Fibroblast of skin of scalp (primary cell): ENCODE data around the gene MGMT. TPM values are rescaled to one million over a fixed set of nuclear protein-coding genes. Genes with fewer than 3 reads are reported as not detected.
"Not testable (repeated sequence)": the region's sequence is repeated elsewhere in the genome, so short reads cannot be mapped to it uniquely, and the experiment has no call there.

Experiments used
- DNase-seq: peaks from one replicate; pipeline ENCODE4 v3.0.0-alpha.2; 2013
- polyA plus RNA-seq, 2 experiments: library from polyadenylated mRNA; unstranded; fragments of 120-200 nt; gene quantifications; one replicate each; pipeline ENCODE4 v1.2.1, GENCODE V29; 2013; ENCODE audit not compliant: insufficient read length in 2 of 2

The MGMT gene
- polyA plus RNA-seq (2013, experiment 1 of 2; ENCODE audit: insufficient read length), result 23.0 TPM
- polyA plus RNA-seq (2013, experiment 2 of 2; ENCODE audit: insufficient read length), result 18.8 TPM

GRCh38 chr10:129466703-129467358 is at the start of gene MGMT:
Gene MGMT (plus strand): TSS chr10:129467241.
- DNase-seq, result peak; percentile 90

GRCh38 chr10:129417870-129418269 is 49.2 kb upstream of the MGMT start:
- no peak for DNase-seq

- DNase-seq, result no peak
These were observed 48.4 kb upstream of the MGMT start for GRCh38 chr10:129418496-129419225.

GRCh38 chr10:129419397-129419796 is 47.6 kb upstream of the MGMT start:
- no peak for DNase-seq

- no peak for DNase-seq
These were observed 45.5 kb upstream of the MGMT start for GRCh38 chr10:129421399-129422010.

- DNase-seq, result no peak
These were observed 42.1 kb upstream of the MGMT start for GRCh38 chr10:129424978-129425377.

- no peak for DNase-seq
These were observed 40.4 kb upstream of the MGMT start for GRCh38 chr10:129426606-129427005.

- DNase-seq, result no peak
These were observed 33.8 kb upstream of the MGMT start for GRCh38 chr10:129433266-129433665.

- not testable (repeated sequence) for DNase-seq
These were observed 31.3 kb upstream of the MGMT start for GRCh38 chr10:129435724-129436123.

GRCh38 chr10:129438024-129438423 is 29.0 kb upstream of the MGMT start:
- DNase-seq, result no peak

GRCh38 chr10:129440247-129440646 is 26.8 kb upstream of the MGMT start:
- no peak for DNase-seq

- no peak for DNase-seq
These were observed 26.2 kb upstream of the MGMT start for GRCh38 chr10:129440722-129441316.

- no peak for DNase-seq
These were observed 25.6 kb upstream of the MGMT start for GRCh38 chr10:129441372-129442009.

- DNase-seq, result no peak
These were observed 24.2 kb upstream of the MGMT start for GRCh38 chr10:129442866-129443265.

- no peak for DNase-seq
These were observed 22.7 kb upstream of the MGMT start for GRCh38 chr10:129444359-129444758.

- DNase-seq, result no peak
These were observed 21.4 kb upstream of the MGMT start for GRCh38 chr10:129445436-129446182.

GRCh38 chr10:129446183-129446581 is 20.9 kb upstream of the MGMT start:
- DNase-seq, result no peak

- DNase-seq, result no peak
These were observed 19.6 kb upstream of the MGMT start for GRCh38 chr10:129447486-129447885.

- no peak for DNase-seq
These were observed 19.0 kb upstream of the MGMT start for GRCh38 chr10:129448086-129448485.

- no peak for DNase-seq
These were observed 18.5 kb upstream of the MGMT start for GRCh38 chr10:129448539-129448938.

GRCh38 chr10:129449893-129450292 is 17.1 kb upstream of the MGMT start:
- no peak for DNase-seq

- no peak for DNase-seq
These were observed 16.6 kb upstream of the MGMT start for GRCh38 chr10:129450391-129450790.
